ENCODE measurements around the gene SUCLA2.

DNA sequence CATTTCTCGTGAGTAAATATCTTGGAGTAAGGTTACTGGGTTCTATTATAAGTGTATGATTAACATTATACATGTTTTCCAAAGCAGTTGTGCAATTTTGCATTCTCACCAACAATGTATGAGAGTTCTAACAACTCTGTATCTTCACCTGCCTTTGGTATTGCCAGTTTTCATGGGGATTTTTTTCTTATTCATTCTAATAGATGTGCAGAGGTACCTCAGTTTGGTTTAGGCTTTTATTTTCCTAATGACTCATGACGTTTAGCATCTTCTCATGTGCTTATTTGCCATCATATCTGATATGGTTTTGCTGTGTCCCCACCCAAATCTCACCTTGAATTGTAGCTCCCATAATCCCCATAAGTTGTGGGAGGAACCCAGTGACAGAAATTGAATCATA is 28.8 kb upstream of the SUCLA2 start:
- TF ChIP-seq, protein P1, sequence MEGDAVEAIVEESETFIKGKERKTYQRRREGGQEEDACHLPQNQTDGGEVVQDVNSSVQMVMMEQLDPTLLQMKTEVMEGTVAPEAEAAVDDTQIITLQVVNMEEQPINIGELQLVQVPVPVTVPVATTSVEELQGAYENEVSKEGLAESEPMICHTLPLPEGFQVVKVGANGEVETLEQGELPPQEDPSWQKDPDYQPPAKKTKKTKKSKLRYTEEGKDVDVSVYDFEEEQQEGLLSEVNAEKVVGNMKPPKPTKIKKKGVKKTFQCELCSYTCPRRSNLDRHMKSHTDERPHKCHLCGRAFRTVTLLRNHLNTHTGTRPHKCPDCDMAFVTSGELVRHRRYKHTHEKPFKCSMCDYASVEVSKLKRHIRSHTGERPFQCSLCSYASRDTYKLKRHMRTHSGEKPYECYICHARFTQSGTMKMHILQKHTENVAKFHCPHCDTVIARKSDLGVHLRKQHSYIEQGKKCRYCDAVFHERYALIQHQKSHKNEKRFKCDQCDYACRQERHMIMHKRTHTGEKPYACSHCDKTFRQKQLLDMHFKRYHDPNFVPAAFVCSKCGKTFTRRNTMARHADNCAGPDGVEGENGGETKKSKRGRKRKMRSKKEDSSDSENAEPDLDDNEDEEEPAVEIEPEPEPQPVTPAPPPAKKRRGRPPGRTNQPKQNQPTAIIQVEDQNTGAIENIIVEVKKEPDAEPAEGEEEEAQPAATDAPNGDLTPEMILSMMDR (IDR thresholded peaks at IDR 0.05; ENCODE audit: poor library complexity) = no peak
- no peak for TF ChIP-seq EZH2 (IDR thresholded peaks at IDR 0.05; ENCODE audit: borderline replicate concordance)
- no peak for TF ChIP-seq EZH2phosphoT487 (IDR thresholded peaks at IDR 0.05; ENCODE audit: low read depth, severe bottlenecking, unreplicated experiment)

Data from hepatocyte (in vitro differentiated cells).